Activated T-cell treated with anti-CD3 and anti-CD28 coated beads for 24 hours (primary cell): Measurements from ENCODE around the gene PITPNC1.
"Not testable (repeated sequence)": the region's sequence is repeated elsewhere in the genome, so short reads cannot be mapped to it uniquely, and the experiment has no call there.

Experiments used
- DNase-seq: peaks from one replicate; pipeline ENCODE4 v3.0.0-alpha.2; 2020; ENCODE audit warnings: low read depth

The PITPNC1 gene

GRCh38 chr17:67489273-67489672, 112.2 kb downstream of the PITPNC1 start:
- no peak for DNase-seq

DNA sequence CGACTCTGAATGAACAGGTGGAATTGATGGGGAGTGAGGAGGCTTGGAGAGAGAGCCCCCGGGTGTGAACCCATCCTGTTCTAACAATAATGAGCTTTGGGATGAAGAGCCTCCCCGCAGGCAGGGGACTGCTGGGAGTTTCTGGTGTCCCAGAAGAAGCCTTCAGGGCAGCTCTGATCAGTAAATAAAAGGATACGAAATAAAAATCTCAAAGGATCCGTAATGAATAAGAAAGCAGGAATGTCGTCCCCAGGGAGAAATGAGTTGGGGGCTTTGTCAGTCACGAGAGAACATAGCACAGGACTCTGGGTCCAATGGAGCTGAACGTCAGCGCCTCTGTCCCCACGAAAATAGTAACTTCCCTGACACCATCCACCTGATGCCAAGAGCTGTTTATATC, 113.4 kb downstream of the PITPNC1 start:
- DNase-seq = no peak

DNA sequence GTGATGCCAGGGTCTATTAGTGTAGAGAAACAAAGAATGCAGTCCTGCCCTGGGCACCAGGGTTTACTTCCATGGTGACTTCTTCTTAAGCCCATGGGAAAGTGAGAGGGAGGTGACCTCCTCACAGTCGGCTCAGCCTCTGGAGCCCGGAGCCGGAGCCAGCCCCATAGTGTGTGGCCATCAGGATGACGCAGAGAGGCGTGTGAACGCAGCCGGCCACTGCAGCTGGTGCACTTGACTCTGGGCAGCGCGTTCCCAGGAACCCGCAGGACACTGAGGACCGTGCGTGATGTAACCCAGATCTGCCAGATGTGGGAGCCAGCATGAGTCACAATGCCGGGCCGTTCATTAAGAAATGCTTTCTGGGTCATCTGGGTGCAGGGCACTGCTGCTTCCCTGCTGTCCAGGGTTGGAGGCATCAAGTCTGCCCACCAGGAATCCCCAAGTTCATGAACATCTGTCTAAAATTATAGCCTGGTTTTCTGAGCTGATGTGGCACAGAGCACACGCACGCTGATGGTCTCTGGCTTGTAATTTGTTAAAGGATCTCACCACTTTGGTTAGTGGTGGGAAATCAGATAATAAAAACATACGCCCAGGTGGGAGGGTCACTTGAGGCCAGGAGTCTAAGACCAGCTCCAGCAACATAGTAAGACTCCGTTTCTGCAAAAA, 114.1 kb downstream of the PITPNC1 start:
- DNase-seq = no peak

DNA sequence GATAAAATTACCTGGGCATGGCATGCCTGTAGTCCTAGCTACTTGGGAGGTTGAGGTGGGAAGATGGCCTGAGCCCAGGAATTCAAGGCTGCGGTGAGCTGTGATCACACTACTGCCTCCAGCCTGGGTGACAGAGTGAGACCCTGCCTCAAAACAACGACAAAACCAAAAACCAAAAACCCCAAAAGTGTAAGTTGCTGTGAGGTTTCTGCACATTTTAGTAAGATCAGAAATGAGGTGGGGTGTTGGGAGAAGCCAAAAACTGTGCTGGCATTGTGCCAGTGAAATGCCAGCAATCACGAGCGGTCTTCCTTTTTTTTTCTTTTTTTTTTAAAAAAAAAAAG, 114.6 kb downstream of the PITPNC1 start:
- DNase-seq = no peak

DNA sequence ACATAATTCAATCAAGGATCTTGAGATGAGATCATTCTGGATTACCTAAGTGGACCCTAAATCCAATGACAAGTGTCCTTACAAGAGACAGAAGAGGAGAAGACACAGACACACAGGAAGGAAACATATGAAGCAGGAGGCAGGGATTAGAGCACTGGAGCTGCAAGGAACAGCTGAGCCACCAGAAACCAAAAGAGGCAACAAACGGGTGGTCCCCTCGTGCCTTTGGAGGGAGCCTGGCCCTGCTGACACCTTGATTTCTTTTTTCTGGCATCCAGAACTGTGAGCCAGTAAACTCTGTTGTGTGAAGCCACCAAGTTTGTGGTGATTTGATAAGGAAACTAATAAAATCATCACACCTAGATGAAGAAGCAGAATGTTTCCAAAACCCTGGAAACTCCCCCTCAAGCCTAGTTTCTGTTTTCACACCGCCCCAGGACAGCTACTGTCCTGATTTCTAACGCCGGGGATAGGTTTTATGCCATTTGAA, 115.2 kb downstream of the PITPNC1 start:
- no peak for DNase-seq

- no peak for DNase-seq
These were observed 115.9 kb downstream of the PITPNC1 start for GRCh38 chr17:67492824-67493517.

- no peak for DNase-seq
These were observed 116.7 kb downstream of the PITPNC1 start for GRCh38 chr17:67493812-67494211.

DNA sequence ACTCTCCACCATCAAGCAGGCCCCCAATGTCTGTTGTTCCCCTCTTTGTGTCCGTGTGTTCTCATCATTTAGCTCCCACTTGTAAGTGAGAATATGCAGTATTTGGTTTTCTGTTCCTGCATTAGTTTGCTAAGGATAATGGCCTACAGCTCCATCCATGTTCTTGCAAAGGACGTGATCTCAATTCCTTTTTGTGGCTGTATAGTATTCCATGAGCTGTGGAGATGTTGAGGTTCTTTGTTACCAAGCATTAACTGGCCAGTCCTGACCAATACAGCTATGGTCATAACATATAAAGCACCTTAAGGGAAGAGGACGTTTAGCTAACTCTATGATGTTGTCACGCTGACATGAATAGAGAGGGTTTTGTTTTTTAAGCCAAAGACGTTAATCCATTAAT, 118.5 kb downstream of the PITPNC1 start:
- not testable (repeated sequence) for DNase-seq

DNA sequence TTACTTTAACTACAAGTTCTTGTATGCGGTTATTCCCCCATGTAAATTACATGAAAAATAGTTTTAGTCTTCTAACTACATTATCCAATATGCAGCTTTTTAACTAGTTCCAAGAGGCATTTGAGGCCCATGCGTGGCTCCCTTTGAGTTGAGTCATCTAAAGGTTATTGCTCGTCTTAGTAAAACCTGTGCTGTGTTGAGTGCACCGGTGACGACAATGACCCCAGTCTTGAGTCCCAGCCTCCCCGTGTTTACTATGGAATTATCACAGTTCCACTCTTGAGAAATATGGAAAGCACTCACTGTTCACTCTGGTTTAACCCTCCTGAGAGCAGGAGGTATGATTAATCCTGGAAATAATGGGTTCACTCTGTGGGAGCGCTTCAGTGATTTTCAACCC, 119.2 kb downstream of the PITPNC1 start:
- DNase-seq = no peak

GRCh38 chr17:67499685-67500084, 122.6 kb downstream of the PITPNC1 start:
- DNase-seq = no peak

DNA sequence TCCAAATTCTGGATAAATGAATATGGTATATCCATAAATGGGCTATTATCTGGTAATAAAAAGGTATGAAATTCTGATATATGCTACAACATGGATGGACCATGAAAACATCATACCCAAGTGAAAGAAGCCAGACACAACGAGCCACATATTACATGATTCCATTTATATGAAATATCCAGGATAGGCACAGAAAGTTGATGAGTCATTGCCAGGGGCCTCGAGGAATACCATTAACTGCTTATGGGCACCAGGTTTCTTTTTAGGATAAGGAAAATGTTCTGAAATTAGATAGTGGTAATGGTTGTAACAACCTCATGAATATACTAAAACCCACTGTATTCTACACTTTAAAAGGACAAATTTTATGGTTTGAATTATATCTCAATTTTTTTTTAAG, 123.2 kb downstream of the PITPNC1 start:
- DNase-seq = no peak

- no peak for DNase-seq
These were observed 123.7 kb downstream of the PITPNC1 start for GRCh38 chr17:67500677-67501300.

GRCh38 chr17:67502151-67502550, 125.1 kb downstream of the PITPNC1 start:
- no peak for DNase-seq

- DNase-seq = no peak
These were observed 126.1 kb downstream of the PITPNC1 start for GRCh38 chr17:67503184-67503583.

- no peak for DNase-seq
These were observed 126.7 kb downstream of the PITPNC1 start for GRCh38 chr17:67503739-67504138.

- no peak for DNase-seq
These were observed 127.1 kb downstream of the PITPNC1 start for GRCh38 chr17:67504182-67504581.

DNA sequence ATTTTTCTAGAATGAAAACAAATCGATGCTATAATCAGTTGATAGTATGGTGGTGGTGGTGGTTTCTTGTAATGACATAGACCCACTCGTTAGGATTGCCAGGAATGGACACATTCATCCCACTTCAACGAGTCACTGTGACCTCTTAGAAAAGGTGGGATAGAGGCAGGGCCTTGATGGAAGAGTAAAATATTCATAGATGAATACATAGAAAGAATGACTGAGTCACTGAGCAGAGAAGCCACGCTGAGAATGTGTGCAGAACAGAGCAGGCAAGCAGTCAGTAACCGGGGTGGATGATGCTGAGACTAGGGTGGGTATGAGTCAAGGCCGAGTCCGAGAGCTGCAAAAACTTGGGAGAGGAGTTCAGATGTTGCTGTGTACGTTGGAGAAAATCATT, 129.9 kb downstream of the PITPNC1 start:
- no peak for DNase-seq

GRCh38 chr17:67509390-67510287, 132.6 kb downstream of the PITPNC1 start:
- DNase-seq = no peak

DNA sequence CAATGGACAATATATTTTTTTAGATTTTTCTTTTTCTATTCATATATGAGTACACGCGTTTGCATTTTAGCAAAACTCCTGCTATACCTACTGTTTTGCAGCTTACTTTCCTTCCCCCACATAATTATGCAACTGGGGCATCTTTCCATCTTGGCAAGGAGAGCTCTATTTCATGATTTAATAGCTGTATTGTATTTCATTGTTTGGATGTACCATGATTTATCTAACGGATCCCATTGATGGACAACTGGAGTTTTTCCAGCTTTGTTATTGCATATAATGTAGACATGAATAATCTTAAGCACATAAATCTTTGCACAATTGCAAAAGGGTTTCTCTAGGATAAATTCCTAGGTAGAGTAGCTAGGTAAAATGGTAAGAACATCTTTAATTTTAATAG, 133.9 kb downstream of the PITPNC1 start:
- no peak for DNase-seq

DNA sequence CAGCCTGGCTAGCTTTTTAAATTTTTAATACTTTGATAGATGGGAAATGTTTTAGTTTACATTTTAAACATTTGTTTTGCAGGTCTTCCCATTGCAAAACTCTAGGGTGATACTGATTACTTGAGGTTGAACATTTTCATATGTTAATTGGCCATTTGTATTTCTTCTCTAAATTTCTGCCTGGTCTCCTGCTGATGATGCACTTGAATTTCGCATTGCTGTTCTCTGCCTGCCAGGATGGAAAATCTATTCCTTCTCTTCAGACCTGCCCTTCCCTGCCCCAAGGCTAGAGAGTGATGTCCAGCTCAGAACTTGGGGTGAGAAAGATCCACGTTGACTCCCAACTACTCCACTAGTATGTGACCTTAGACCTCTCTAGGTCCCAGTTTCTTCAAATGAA, 134.7 kb downstream of the PITPNC1 start:
- no peak for DNase-seq

GRCh38 chr17:67514998-67515397, 137.9 kb downstream of the PITPNC1 start:
- DNase-seq = no peak

DNA sequence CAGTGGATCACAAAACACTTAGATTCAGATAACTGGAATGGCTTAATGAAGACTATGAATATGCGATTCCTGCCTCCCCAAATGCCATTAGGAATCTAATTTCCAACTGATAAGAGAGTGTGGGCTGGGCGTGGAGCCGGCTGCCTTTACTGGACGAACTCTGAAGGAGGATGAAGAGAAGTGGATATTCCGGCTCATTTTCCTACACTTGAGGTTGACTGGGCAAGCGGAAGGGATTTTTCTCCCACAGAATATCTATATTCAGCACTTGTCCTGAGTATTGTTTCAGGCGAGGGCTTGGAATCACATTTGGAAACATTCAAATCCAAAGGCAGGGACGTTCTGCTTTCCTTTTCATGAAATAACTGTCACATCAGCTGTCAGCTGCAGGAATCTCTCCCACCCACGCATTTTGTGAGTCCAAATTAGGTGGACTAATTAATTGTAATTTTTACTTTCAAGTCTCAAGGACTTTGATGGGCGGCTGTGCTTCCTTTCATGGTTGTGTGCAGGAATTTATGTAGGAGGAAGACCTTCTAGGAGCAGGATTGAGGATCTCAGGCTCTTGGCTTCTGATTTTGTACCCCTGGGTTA, 138.5 kb downstream of the PITPNC1 start:
- no peak for DNase-seq
